IMR-90 (cell line): Measurements from ENCODE around the gene C3orf52. TPM values are rescaled to one million over a fixed set of nuclear protein-coding genes. Genes with fewer than 3 reads are reported as not detected.

Experiments used
- ATAC-seq: fragments of 200-7000 bp; cut with Tn5 transposase; 2 replicates; pipeline ENCODE4 v1.9.1; 2020; ENCODE audit warnings: low read depth, mild to moderate bottlenecking, moderate library complexity
- BruUV-seq: library from RNA; stranded (reverse); fragments of 400-500 nt; replicated peaks from 2 replicates; lab custom pipeline; 2021; lab: Mats Ljungman, UMichigan
- CTCF ChIA-PET: fragments of 300-600 bp; formaldehyde crosslinking; extraction: SDS; loops from one replicate; lab custom pipeline; 2021; ENCODE audit warnings: antibody characterized with exemption; lab: Yijun Ruan, JAX
- POLR2A ChIA-PET: fragments of 300-600 bp; sonication (Branson Sonifier 250); formaldehyde crosslinking; loops from one replicate; lab custom pipeline; 2022; ENCODE audit warnings: antibody characterized with exemption; ENCODE audit not compliant: unreplicated experiment; lab: Charles Lee
- DNase-seq: peaks from one replicate; pipeline ENCODE4 v3.0.0; 2013
- H2AFZ ChIP-seq: replicated peaks from 2 replicates; pipeline ENCODE3; 2013; ENCODE audit warnings: low read length, mild to moderate bottlenecking; ENCODE audit not compliant: poor library complexity
- H2AK5ac ChIP-seq: 2 replicates; pipeline ENCODE4 v1.6.1; 2013; ENCODE audit warnings: low read depth, low read length, inconsistent platforms
- H2AK9ac ChIP-seq: replicated peaks from 2 replicates; pipeline ENCODE3; 2013; ENCODE audit warnings: mild to moderate bottlenecking, low read depth, low read length, moderate library complexity; ENCODE audit not compliant: poor library complexity
- H2BK120ac ChIP-seq: 2 replicates; pipeline ENCODE4 v1.6.1; 2013; ENCODE audit warnings: low read depth, low read length, inconsistent platforms
- H2BK15ac ChIP-seq: 3 replicates; pipeline ENCODE4 v1.6.1; 2013; ENCODE audit warnings: low read depth, low read length, inconsistent platforms
- H2BK20ac ChIP-seq: 2 replicates; pipeline ENCODE4 v1.6.1; 2013; ENCODE audit warnings: low read depth, mild to moderate bottlenecking, inconsistent platforms, low read length, moderate library complexity
- H2BK5ac ChIP-seq: 2 replicates; pipeline ENCODE4 v1.6.1; 2013; ENCODE audit warnings: mild to moderate bottlenecking, low read depth, low read length, inconsistent platforms; ENCODE audit not compliant: poor library complexity, severe bottlenecking
- H3K14ac ChIP-seq: replicated peaks from 2 replicates; pipeline ENCODE4 v1.6.1; 2013; ENCODE audit warnings: low read depth, low read length, inconsistent platforms
- H3K18ac ChIP-seq: 2 replicates; pipeline ENCODE4 v1.6.1; 2013; ENCODE audit warnings: low read depth, low read length, control low read depth
- H3K23ac ChIP-seq: 2 replicates; pipeline ENCODE4 v1.6.1; 2013; ENCODE audit warnings: low read depth, low read length, inconsistent platforms
- H3K27ac ChIP-seq: 2 replicates; pipeline ENCODE4 v1.5.1; 2013; ENCODE audit warnings: mild to moderate bottlenecking, control low read depth, low read length; ENCODE audit not compliant: insufficient read depth
- H3K27me3 ChIP-seq: 2 replicates; pipeline ENCODE4 v1.6.1; 2013; ENCODE audit warnings: low read length; ENCODE audit not compliant: control insufficient read depth, insufficient read depth
- H3K36me3 ChIP-seq: 2 replicates; pipeline ENCODE4 v1.6.1; 2013; ENCODE audit warnings: low read length, mixed read lengths; ENCODE audit not compliant: control insufficient read depth, insufficient read depth
- H3K4ac ChIP-seq: 2 replicates; pipeline ENCODE4 v1.6.1; 2013; ENCODE audit warnings: low read depth, low read length, inconsistent platforms
- H3K4me1 ChIP-seq: 2 replicates; pipeline ENCODE4 v1.6.1; 2013; ENCODE audit warnings: low read length, mixed read lengths; ENCODE audit not compliant: control insufficient read depth, insufficient read depth
- H3K4me2 ChIP-seq: 2 replicates; pipeline ENCODE4 v1.6.1; 2013; ENCODE audit warnings: low read depth, mild to moderate bottlenecking, control low read depth, low read length, moderate library complexity
- H3K4me3 ChIP-seq: 2 replicates; pipeline ENCODE4 v1.5.1; 2013; ENCODE audit warnings: low read depth, mild to moderate bottlenecking, control low read depth, low read length, moderate library complexity; ENCODE audit not compliant: insufficient read depth
- H3K56ac ChIP-seq: 2 replicates; pipeline ENCODE4 v1.6.1; 2013; ENCODE audit warnings: low read length, inconsistent platforms; ENCODE audit not compliant: insufficient read depth; ENCODE audit errors: extremely low read depth
- H3K79me1 ChIP-seq, 2 experiments: 2 replicates each; pipeline ENCODE4 v1.6.1; 2013; ENCODE audit warnings: low read length in 2 of 2, inconsistent platforms in 1 of 2, low read depth in 1 of 2
- H3K9ac ChIP-seq: 2 replicates; pipeline ENCODE4 v1.6.1; 2013; ENCODE audit warnings: low read depth, low read length, control low read depth
- H3K9me1 ChIP-seq: 2 replicates; pipeline ENCODE4 v1.6.1; 2013; ENCODE audit warnings: low read length, inconsistent platforms; ENCODE audit not compliant: insufficient read depth
- H3K9me3 ChIP-seq: 2 replicates; pipeline ENCODE4 v1.6.1; 2013; ENCODE audit warnings: low read length; ENCODE audit not compliant: control insufficient read depth, insufficient read depth
- H4K20me1 ChIP-seq: 2 replicates; pipeline ENCODE4 v1.6.1; 2013; ENCODE audit warnings: low read length, inconsistent platforms; ENCODE audit not compliant: insufficient read depth
- H4K5ac ChIP-seq: 2 replicates; pipeline ENCODE4 v1.6.1; 2013; ENCODE audit warnings: mild to moderate bottlenecking, low read depth, low read length, control low read depth
- H4K8ac ChIP-seq, 2 experiments: 2 replicates each; pipeline ENCODE4 v1.6.1; 2013; ENCODE audit warnings: low read depth in 2 of 2, low read length in 2 of 2, control low read depth in 1 of 2, inconsistent platforms in 1 of 2
- H4K91ac ChIP-seq: 2 replicates; pipeline ENCODE4 v1.6.1; 2013; ENCODE audit warnings: low read depth, low read length, inconsistent platforms; ENCODE audit not compliant: insufficient read depth
- MAZ ChIP-seq: IDR thresholded peaks from 2 replicates; pipeline ENCODE4 v1.6.1; 2012; ENCODE audit warnings: low read depth, mild to moderate bottlenecking, low read length, improper control_type of control experiment, moderate library complexity, borderline replicate concordance
- SMC3 ChIP-seq: fragments of 150-350 bp; IDR thresholded peaks from 2 replicates; pipeline ENCODE4 v1.6.1; 2016; ENCODE audit warnings: low read depth, mild to moderate bottlenecking, antibody characterized with exemption, low read length, moderate library complexity
- WGBS, 2 experiments: methylation state at CpG; one replicate each; pipeline versions ENCODE4 v1.1.5 to v1.1.7; 2013; ENCODE audit warnings: missing lambda C conversion rate in 2 of 2; ENCODE audit not compliant: insufficient read length in 1 of 2; ENCODE audit errors: extremely low coverage in 2 of 2; 5-methylcytosine and 5-hydroxymethylcytosine counted together
- dilution Hi-C: fragments of 300-500 bp; cut with HindIII; formaldehyde crosslinking; loops from one replicate; pipeline ENCODE4 v1.14.3; 2018; ENCODE audit warnings: low sequenced_read_pairs; ENCODE audit not compliant: unreplicated experiment
- in situ Hi-C: fragments of 300-500 bp; cut with MboI; formaldehyde crosslinking; loops from 3 replicates; pipeline ENCODE4 v1.14.3; 2019; ENCODE audit warnings: low sequenced_read_pairs, inconsistent platforms, mixed read lengths
- intact Hi-C: fragments of 100-400 bp; cut with micrococcal nuclease; formaldehyde crosslinking; loops from 2 replicates; pipeline ENCODE4 v1.10.0; 2022
- polyA plus RNA-seq, 3 experiments: library from polyadenylated mRNA; depleted of rRNA; stranded (reverse); fragments of >200 nt; gene quantifications; 2 replicates each; pipeline ENCODE4 v1.2.3, GENCODE V29; 2012; ENCODE audit warnings: low replicate concordance in 1 of 3
- total RNA-seq: library from RNA; depleted of rRNA; stranded (reverse); fragments of >200 nt; gene quantifications from 2 replicates; pipeline ENCODE4 v1.2.3, GENCODE V29; 2012
- TF ChIP-seq, protein P1 (sequence below): conservative IDR thresholded peaks from 2 replicates; pipeline ENCODE4 v1.5.1; 2012; ENCODE audit warnings: mild to moderate bottlenecking, low read depth, low read length, improper control_type of control experiment

Gene C3orf52
- total and polyA plus RNA-seq, 2 of the 4 experiments (the other 2 are of a cell fraction): 7.5 to 12.5 TPM

DNA sequence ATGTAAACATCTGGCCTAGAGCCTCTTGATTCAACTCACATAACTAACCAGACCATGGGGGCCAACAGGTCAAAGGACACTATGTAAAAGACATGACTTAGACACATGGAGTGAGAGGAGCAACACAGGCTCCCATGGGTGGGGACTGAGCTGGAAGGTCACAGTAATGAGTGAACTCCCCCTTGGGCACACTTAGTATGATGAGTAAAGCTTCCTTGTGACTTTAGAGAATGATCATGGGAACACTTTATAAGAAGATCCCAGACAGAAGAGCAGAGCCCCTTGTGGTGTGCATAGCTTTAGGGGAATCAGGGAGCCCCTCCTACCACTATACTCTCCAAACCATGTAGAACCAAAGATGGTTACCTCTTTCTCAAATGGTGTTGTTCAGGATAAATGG, 36.7 kb downstream of the C3orf52 start (continued):
- TF ChIP-seq, protein P1, sequence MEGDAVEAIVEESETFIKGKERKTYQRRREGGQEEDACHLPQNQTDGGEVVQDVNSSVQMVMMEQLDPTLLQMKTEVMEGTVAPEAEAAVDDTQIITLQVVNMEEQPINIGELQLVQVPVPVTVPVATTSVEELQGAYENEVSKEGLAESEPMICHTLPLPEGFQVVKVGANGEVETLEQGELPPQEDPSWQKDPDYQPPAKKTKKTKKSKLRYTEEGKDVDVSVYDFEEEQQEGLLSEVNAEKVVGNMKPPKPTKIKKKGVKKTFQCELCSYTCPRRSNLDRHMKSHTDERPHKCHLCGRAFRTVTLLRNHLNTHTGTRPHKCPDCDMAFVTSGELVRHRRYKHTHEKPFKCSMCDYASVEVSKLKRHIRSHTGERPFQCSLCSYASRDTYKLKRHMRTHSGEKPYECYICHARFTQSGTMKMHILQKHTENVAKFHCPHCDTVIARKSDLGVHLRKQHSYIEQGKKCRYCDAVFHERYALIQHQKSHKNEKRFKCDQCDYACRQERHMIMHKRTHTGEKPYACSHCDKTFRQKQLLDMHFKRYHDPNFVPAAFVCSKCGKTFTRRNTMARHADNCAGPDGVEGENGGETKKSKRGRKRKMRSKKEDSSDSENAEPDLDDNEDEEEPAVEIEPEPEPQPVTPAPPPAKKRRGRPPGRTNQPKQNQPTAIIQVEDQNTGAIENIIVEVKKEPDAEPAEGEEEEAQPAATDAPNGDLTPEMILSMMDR: no peak

DNA sequence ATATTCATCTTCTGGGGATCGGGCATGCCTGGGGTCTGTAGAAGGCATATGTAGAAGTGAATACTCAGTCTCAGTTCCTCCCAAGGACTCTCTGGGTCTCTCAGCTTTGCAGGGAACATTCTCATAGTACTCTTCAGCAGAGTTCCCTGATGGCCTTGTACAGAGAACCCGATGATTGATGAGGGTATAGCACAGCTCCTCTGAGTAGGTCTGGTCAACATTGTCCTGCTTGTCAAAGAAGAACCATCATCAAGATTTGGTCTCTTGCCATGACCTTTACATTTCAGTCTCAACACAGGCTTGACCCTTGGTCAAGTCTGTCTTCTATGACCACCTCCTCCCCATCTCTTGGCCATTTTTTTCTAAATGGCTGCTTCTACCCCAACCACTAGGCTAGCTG, 37.4 kb downstream of the C3orf52 start:
- Histone ChIP-seq H3K27ac (no peak overlapping the region), H3K56ac (no peak overlapping the region), H2BK120ac (no peak overlapping the region), H2AK5ac (no peak overlapping the region), H3K14ac (no peak overlapping the region), H3K4me3 (no peak overlapping the region), H3K23ac (no peak overlapping the region), H3K4me2 (no peak overlapping the region), H3K79me1 (no peaks in the 10 kb centered on the region; a peak in 2 of 4 replicates), H2BK5ac (no peak overlapping the region), H3K9me3 (no peaks in the 10 kb centered on the region), H2BK15ac (no peak overlapping the region), H4K91ac (no peak overlapping the region), H2AK9ac (no peak overlapping the region), H3K9ac (no peak overlapping the region), H3K27me3 (no peaks in the 10 kb centered on the region), H3K36me3 (peaks cover 1% of the 10 kb centered on the region; the same call in 1 of the 2 replicates), H3K18ac (no peak overlapping the region), H4K20me1 (no peaks in the 10 kb centered on the region), H3K4me1 (peaks cover 2% of the 10 kb centered on the region; the same call in 1 of the 2 replicates), H4K5ac (no peak overlapping the region), H3K9me1 (no peaks in the 10 kb centered on the region; the same call in 1 of the 2 replicates), H4K8ac (no peak overlapping the region), H2AFZ (no peak overlapping the region), H3K4ac (no peak overlapping the region), H2BK20ac (no peak overlapping the region)
- no CpG with 5 or more reads among the region's 2 CpGs for WGBS, 2 experiments
- intact Hi-C loops: no loop called here
- dilution Hi-C loops: no loop called here
- TF ChIP-seq MAZ (no peak), SMC3 (no peak)
- no TSS peak for BruUV-seq
- ATAC-seq (no peak), DNase-seq (no peak)
- CTCF ChIA-PET: no interaction called here
- in situ Hi-C loops: no loop called here
- POLR2A ChIA-PET: no interaction called here
